NCI-H226 (cell line): Measurements from ENCODE around the gene TCF7L2.

Experiments used
- DNase-seq: peaks from one replicate; pipeline ENCODE4 v3.0.0-alpha.2; 2015

The TCF7L2 gene

DNA sequence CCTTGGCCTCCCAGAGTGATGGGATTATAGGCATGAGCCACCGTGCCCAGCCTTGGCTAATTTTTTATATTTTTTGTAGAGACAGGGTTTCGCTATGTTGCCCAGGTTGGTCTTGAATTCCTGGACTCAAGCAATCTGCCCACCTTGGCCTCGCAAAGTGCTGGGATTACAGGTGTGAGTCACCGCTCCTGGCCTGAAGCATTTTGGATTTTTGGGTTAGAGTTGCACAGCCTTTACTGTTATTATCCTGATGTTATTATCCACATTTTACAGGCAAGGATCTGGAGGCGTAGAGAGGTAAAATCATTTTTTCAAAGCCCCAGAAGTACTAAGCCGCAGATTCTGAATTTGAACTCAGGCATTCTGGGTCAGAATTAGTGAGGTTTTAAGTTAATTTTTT, 75.4 kb downstream of the TCF7L2 start:
- DNase-seq = no peak

DNA sequence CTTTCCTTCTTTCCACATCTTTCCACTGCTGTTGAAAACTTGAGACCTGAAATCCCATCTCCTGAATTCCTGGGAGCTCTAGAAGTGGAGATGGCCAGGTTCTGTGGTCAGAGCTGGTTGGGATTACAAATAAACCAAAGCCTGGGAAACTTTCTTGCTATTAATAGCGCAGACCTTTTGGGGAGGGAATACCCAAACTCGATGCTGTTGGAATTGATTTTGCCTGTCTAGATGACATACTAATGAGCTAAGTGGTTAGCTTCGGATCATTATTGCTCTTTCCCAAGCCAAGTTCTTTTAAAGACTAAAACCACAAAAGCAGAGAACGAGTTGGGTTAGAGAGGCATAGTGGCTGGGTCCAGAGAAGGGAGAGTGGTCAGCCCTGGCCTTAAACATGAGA, 76.6 kb downstream of the TCF7L2 start:
- no peak for DNase-seq

DNA sequence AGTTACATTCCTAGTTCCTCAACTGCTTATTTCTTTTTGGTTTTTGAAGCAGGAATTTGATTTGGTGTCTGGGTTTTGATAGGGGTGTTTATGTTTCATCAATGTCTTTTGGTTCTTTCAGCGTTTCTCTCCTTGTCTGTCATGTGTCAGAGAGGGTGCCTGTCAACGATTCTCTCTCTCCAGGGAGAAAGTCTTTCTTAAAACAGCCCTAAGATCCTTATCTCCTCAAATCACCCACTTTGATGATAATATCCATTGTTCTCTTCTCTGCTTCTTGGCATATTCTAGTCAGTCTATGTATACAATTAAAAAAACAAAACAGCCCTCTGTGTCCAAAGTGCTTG, 77.2 kb downstream of the TCF7L2 start:
- no peak for DNase-seq

DNA sequence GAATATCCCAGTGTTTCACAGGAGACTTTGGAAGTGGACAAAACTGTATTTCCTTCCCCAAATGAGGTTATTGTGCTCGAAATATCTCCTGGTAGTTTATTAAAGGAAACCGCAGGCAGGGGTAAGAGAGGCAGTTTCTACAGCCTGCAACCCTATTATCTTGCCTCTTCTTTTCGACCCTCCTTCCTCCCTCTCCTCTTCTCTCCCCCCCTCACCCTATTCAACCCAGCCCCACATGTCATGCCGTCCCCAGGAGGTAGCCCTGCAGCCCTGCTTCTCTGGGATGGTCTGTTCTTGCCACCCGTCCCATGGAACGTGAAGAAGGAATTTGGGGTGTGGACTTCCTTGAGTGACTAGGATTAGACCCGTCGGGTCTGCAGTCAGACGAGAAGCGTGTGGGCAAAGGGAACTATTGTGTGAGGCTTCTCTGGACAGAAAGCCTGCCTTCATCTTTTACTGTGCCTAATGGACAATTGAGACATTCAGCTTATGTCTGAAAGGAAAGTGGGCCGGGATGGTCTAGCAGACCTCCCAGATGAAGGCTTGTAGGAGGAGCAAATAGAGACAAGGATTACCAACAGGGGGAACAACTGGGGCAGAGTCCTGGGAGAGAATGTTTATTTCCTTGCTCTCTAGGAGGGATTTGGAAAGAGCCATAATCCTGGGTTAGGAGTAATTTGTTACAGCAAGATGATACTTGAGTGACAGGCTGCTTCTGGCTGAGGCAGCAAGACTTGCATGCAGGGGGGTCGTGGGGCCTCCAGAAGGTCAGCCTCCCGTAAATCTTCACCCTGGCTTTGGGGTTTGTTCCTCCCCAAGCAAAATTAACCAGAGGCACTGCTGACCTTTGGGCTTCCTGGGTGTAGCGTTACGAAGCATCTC, 77.8 kb downstream of the TCF7L2 start:
- DNase-seq = no peak

DNA sequence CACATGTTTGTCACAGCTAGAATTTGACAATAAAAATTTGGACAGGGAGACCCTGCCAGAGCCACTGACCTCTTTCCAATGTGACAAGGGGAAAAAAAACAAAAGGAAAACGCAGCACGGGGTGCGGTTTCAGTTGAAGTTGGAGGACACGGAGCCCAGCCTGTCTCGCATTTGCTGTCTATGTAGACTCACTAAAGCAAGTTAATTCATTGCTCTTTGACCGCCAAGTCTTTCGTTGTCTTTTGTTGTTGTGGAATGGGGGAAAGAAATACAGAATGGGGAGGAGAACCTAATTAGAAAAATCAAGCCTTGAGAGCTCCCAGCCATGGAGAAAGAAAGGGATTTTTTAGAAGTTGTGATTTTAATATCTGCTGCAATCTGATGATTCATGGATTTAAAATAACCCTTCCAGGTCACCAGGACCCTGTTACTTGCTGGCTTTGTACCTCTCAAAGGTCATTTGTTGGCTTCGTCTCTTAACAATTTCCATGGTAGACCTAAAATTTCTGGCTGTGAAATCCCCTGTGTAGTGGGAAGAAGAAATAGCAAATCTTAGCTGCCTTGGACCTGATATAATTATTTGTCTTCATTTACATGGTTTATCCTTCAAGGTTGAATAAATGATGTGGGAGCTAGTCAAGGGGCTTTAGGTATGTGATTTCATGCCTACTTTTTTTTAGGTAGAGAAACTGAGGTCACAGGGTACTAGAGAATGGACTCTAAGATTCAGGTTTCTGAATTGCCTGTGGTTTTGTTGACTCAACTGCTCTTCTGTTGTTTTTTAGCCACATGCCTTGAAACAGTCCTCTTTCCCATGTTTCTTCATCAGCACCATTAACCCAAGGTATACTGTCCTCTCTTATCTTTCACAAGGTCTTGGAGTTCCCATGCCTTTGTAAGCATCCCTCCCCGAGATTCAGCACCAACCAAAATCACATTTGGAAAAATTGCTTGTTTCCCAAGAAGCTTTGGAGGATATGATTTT, 78.7 kb downstream of the TCF7L2 start:
- no peak for DNase-seq

DNA sequence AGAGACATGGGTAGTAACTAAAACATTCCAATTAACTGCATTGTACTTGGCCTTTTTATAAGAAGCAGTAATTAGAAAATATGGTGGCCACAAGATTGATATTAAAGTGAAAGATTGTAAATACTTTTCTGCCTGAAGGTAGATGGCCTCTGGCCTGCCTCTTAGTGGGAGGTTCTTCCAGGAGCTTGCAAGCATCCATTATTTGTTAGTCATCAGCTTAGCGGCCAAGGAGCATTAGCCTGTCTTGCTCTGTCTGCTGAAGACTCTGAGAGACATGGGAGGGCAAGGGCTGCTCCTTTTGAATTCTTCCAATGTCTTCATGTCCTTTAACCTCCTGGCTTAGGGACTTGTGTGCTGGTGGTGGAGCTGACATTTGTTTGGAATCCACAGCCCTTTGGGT, 80.4 kb downstream of the TCF7L2 start:
- peak; percentile 17 for DNase-seq

DNA sequence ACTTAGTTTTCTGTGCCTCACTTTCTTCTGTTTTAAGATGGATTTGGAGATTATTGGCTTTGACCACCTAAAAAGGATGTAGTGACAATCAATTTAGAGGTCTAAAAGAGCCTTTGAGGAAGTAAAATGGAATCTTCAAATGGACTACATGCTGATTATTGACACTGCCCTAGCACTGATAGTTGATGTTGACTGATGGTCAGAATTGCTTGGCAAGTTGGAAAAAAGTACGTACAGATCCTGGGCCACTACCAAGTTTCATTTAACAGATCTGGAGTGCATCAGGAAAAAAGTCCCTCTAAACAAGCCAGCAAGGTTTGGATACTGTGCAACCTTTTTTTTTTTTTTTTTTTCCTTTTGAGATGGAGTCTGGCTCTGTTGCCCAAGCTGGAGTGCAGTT, 81.1 kb downstream of the TCF7L2 start:
- DNase-seq = no peak

DNA sequence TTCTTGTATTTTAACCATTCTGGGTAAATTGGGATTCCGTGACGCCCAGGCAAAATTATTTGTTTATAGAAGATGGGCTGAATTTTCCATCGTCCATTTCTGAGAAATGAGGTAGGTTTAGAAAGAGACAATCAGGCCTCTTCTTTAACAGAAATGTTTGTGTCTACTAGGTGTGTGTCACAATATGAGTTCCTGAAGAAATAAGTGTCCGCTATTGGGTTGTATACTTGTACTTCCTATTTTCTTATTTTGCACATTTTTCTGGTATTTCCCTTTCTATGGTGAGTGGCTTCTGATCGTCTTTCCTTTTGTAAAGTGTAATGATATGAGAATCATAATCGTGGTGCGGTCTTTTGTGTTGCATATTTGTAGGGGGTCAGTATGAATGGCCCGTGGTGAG, 83.9 kb downstream of the TCF7L2 start:
- no peak for DNase-seq

DNA sequence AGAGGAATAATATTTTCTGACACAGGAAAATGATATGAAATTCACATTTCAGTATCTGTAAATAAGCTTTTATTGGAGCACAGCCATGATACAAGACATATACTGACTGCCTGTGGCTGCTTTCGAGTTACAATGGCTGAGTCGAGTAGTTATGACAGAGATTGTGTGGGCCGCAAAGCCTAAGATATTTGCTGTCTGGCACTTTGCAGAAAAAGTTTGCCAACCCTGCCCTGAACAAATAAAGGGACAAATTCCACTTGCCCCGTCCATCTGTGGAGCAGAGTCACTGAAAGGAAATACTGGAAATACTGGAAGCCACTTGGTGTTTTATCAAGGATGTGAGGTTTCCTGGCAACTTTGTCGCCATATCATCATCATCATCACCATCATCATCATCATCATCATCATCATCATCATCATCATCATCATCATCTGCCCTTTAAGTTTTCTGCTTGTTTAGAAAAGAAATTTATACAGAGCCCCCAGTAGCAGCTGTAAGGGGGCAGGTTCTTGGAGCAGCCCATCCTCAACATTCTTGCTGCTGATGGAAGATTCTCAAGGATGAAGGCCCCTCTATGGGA, 85.8 kb downstream of the TCF7L2 start:
- DNase-seq = no peak

DNA sequence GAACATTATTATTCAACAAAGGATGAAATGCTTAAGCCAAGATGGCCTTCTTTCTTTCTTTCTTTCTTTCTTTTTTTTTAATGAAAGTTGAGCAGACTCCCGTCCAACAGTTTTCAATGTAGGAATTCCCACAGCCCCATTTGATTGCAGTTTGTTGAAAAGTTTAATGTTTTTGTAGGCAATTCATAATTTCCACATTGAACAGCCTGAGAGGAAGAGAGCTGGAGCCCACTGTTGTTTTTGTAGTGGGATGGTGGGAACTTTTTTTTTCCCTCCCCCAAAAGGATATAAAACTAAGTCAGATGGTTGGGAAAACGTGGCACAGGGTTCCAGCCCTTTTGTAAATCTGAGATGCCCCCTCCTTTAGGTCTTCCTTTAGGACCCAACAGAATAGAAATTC, 86.6 kb downstream of the TCF7L2 start:
- no peak for DNase-seq

DNA sequence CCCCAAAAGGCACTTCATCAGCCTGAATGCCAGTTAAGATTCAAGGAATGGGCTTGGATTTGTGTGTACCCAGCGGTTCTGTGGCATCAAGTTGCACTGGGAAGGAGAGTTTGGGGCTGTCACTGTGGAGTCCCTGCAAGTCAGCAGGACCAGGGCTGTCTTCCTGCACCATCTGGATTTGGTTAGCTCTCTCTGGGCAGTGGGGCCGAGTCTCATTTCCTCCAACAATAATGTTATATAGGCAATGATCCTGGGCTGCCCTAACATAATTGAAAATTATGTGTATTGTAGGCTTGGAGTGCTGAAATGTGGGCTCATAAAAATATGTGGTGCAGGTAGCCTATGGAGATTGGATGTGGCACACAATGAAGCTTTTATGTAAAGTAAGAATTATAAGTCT, 87.2 kb downstream of the TCF7L2 start:
- no peak for DNase-seq

DNA sequence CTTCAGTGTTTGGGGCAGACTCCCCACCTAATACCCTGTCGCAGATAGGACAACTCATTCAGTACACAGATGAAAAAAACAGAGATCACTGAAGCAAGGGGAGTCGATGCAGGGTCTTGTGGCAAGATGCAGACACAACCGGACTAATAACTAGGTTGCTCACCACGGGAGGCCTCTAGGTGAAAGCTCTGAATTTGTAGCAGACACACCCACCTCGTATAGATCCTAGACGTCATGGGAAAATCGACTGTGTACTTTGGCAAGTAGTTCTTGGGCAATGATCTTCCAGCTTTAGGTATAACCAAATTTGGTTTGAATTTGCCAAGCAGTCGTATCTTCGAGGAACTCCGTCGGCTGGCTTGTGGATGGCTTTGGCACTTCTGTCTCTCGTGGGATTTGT, 88.1 kb downstream of the TCF7L2 start:
- DNase-seq = no peak

DNA sequence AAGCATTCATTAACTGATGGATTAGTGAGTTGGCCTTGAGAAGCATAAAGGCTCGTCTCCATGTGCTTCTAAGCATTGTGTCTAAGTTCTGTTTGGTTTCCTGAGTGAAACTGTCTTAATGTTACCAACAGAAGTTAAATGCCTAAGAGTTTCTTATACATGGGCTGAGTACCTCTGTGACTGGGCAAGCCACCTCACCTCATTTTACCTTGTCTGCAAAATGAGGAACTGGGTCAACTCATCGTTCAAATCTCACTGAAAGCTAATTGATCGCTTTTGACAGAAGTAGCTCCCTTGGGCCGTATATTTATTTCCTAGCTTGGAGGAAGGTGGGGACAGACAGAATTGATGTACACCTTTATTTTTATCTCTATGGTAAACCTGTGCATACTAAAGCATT, 88.9 kb downstream of the TCF7L2 start:
- DNase-seq = no peak

DNA sequence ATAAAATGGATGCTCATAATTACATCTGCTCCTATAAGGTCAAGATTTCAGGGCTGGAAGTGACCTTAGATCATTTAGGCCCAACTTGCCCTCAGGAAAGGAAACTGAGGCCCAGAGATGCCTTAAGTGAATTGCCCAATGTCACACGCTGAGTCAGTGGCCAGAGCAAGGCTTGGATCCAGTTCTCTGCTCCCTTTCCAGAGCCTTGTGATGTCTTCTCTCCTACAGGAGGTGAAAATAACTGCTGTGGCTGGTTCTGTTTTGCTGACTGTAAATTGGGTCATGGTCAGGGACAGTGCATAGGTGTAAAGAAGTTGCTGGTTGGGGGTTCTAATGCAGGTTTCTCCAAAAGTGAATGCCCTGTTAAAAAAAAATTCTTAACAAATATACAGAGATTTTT, 91.3 kb downstream of the TCF7L2 start:
- DNase-seq = no peak

DNA sequence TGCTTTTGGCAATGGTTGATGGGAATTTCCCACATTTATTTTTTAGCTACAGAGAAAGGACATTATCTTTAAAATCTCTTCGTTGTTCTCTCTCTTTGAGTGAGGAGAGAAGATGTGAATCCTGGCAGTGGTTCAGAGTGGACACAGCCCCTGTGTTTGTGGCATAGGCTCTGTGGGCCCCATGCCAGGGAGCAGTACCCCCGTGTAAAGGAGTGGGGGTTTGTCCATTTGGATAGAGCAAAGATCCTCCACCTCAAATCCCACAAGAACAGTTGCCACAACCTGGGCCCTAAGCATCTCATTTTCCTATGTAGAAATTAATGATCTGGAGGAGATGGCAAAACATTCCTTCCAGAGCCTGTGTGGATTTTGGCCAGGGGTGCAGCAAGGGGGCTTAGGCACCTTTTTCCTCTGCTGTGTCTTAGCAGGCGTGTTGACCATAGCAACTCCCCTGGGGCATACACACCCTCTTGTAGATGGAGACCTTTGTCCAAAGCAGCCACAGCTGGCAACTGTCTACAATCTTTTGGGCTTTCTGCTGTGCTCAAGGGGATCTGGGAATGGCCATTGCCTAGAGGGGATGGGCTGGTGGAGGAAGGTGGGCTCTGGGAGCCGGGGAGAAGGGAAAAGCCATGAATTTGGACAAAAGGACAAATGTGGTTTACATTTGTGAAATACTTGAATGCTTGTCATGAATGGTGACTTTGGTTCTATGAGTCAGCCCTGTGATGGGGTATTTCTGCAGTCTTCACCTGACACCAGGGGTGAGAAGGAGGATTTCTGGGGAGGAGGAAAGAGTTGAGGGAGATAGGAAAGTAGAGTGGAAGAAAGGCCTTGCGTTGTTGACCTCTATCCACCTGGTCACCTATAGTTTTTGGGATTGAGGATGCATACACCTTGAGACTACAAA, 92.0 kb downstream of the TCF7L2 start:
- DNase-seq = no peak

DNA sequence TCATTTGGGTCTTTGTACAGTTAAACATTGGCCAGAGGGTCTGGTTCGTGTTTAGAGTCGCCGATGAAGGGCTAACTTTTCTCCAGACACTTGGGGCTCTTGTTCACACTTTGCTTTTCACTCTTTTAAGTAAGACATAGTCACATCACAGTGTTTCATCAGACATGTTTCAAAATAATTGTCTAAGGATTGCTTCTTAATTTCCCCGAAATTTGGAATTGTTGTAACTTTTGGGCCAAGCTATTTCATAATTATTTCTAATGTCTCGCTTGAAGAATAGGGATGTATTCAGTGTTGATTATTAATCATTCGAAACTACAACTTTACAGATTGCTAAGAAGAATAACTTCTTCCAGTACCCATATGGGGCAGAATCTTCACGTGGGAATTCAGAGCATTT, 92.8 kb downstream of the TCF7L2 start:
- no peak for DNase-seq

DNA sequence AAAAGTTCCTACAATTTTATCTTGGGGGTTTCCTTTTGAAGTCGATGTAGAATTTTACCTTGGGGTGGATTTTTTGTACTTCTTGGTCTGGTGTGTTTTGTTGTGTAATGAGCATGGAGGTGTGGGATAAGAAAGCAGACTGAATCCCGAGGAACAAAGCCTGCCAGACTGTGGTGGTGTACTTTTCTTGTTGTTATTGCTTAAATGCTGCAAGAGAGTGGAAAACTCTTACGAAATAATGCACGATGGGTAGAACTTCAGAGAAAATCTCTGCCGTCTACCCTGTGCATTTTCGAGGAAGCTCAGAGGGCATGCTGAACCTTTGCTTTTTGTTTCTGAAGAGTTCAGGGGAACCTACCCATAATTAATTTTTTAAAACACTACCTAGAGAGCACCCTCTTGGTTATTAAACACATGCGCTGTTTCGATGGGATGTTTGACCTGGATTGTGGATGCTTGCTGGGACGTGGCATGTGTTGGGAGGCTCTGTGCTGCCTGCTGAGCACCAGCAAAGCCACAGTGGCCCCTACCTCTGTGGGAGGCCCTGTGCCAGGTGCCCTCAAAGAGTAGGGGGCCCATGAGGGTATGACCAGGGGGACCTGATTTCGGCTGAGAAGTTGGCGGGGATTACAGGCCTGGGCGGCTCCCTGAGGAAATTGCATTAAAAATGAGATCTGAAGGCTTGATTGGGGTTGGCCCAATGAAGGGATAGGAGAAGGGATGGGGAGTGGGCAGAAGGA, 94.1 kb downstream of the TCF7L2 start:
- DNase-seq = no peak

DNA sequence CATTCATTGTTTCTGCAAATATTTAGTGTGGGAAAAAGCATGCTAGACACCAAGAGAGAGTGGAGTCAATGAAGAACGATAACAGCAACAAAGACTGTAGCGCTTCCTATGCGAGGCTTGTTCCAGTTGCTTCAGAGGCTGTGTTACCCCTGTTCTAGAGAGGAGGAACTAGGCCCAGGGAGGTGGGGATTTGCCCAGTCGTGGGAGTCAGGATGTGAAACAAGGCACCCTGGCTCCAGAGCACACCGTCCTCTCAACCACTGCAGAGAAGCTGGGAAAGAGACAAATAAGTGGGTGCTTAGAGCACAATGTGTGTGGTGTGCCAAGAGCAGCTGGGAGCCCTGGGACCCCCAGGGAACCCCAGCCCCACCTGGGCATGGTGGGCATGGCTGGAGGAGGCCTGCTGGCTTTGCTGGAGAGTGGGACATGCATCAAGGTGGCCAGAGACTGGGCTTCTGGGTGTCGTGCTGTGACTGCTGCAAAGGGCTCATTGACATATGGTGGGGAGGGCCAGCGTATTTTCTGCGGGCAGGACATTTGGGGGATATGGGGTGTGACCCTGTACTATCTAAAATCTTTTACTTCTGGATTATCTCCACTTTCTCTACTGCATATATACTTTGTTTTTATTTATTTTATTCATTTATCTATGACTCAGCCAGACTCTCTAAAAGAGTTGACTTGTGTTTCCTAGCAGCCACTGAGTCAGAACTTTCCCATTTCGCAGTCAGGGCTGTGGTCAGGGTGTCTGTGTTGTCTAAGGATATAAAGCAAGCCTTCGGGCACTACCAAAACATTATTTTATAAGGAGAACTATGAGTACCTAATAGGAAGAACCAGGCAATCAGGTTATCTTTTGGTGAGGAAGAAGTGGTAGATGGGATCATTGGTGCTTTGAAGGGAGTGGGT, 95.4 kb downstream of the TCF7L2 start:
- peak; percentile 71 for DNase-seq

DNA sequence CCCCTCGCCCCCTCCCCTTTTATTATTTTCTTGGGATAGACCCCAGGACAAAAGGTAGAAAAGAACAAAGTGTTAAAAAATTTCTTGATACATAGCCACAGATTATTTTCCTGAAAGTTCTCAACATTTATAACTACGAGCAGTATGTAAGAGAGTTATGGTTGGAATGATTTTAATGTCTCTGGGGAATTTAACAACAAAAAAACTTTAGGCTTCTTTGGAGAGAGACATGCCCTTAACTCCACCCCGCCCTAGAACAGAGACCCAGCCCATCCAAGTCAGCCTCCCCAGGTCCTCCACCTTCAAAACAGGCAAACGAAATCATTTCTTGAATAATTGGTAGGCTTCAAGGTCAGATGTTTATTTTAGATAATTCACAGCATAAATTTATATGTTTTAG, 97.1 kb downstream of the TCF7L2 start:
- no peak for DNase-seq

DNA sequence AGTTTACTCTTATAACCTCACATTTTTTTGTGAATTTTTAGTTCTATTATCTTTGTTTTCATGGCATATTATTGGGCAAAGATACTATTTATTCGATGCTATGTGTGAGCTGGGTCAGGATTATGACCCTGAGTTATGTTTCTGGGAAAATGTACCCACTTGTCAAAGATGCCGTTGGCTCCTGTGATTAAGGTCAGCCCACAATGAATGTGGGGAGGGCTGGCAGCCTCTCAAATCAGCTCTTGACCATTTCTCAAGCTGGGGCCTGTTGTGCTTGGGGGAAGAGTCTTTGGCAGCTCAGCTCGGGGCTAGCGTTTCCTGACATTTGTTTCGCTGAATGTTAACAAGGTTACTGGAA, 97.5 kb downstream of the TCF7L2 start:
- no peak for DNase-seq
